Cerebellar cortex (tissue), 1 donor: ENCODE results near the gene ZBTB48.
"Not testable (repeated sequence)": the region's sequence is repeated elsewhere in the genome, so short reads cannot be mapped to it uniquely, and the experiment has no call there.

ENCODE experiments used
- DNase-seq: peaks from one replicate; pipeline ENCODE4 v3.0.0-alpha.2; 2015; ENCODE audit warnings: low spot score

Gene ZBTB48

GRCh38 chr1:6591222-6591621 lies 11.4 kb downstream of the ZBTB48 start:
- no peak for DNase-seq

DNA sequence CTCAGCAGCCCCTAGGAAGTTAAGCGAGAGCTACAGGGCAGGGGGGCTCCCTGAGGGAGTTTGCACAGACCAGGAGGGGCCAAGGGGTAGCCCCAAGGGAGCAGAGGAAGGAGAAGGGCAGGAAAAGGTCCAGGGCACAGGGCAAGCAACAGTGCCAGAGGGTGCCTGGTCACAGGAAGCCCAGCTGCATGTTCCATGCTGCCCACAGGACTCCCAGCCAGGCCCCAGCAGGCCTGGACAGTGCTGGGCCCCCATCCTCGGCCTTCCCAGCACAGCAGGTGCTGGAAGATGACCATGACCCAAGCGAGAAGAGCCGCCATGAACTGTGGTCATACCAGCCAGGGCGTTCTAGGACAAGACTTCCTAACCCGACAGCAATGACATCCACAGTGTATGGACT lies 11.8 kb downstream of the ZBTB48 start:
- no peak for DNase-seq

DNA sequence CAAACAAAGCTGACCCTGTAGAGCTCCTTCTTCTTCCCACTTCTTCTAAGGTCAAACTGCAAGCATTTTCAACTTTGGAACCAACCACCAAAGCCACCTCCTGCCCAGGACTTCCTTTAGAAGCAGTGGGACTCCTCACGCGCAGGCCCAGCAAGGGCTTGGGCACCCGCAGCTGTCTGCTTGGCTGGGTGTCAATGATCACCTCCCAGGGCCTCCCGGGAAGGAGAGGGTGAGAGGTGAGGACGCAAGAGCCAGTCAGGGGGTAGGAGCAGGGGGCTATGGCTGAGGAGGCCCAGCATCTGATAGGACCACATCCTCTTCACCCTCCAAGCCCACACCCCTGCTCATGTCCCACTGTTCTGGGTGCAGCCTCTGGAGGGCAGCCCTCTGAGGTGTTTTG lies 12.6 kb downstream of the ZBTB48 start:
- DNase-seq: no peak

GRCh38 chr1:6592865-6593593 lies 13.2 kb downstream of the ZBTB48 start:
- no peak for DNase-seq

DNA sequence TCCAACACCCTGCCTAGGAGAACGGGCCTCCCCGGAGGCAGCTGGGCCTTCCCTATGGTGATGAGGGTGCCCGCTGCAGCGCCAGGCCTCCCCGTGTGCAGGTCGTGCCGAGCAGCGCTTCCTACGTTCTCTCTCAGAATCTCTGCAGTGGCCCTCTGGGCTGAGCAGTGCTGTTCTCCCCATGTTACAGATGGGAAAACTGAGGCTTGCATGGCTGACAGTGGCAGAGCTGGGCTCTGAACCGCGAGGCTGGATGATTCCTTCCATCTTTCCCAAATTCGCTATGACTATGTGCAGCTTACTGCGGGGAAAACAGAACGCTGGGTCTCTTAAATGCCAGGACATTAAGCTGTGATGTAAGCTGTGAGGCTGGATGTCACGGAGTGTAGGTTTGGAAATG lies 14.0 kb downstream of the ZBTB48 start:
- DNase-seq: no peak

DNA sequence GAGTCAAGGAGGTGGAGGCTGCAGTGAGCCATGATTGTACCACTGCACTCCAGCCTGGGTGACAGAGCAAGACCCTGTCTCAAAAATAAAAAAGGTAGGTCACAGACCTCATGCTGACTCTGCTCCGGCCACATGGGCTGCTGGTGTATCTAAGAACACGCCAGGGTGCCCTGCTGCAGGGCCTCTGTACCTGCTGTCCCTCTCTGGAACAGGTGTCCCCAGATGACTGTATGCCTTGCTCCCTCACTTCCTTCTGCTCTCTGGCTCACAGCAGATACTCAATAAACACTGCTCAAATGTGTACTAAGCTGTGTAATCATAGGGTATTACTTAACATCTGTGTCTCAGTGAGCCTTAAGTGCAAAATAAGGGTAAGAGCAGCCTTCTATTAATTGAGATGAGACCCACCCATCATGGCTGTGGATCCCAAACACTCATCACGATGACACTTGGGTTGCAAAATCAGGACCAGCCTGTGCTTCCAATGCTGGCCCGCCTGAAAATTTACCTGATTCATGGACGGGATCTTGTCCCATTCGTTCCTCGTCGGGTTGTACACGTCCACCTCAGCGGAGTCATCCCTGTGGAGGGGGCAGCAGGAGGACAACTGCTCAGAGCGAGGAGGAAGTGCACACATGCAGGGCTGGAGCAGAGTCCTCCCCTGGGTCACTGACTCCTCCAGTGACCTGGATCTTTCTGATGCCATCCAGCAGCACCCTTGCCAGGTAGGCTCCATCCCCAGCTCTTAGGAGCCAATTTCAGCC lies 15.4 kb downstream of the ZBTB48 start:
- DNase-seq: no peak

GRCh38 chr1:6596351-6596750 lies 16.6 kb downstream of the ZBTB48 start:
- no peak for DNase-seq

DNA sequence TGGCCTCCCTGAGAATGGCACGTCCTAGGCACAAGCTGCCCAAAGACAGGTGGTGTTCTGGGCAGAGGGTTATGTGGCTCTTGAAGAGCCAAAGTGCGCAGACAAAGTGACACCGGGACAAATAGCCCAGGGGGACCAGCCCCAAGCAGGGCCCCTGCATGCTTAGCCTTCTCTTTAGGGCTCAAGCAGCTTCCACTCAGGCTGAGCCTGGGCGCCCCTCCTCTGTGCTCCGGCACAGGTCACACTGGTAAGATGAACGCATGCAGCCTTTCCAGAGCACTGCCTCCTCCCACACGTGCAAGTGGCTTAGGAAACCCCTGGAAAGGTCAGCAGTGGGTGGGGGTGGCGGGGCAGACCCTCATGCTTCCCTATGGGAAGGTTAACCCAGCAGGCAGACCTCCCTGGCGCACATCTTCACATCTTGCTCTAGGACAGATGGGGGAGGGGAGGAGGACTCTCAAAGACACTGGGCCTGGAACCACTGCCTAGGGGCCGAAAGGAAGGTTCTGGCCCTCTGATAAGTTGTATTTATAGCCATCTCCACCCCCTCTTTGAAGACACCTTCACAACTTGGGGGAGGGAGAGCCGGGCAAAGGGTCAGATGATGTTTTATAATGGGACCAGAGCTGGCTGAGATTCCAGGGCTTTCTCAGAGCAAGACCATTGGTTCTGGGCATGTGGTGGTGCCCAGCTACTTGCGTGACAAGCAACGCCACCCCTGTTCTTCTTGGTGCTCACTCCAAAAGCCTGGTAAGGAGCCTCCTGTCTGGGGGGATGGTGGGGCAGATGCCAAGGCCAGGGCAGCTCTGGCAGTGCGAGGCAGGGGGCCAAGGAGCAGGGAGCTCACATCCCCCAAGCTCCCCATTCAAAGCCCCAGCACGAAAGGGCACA lies 17.3 kb downstream of the ZBTB48 start:
- DNase-seq: no peak

DNA sequence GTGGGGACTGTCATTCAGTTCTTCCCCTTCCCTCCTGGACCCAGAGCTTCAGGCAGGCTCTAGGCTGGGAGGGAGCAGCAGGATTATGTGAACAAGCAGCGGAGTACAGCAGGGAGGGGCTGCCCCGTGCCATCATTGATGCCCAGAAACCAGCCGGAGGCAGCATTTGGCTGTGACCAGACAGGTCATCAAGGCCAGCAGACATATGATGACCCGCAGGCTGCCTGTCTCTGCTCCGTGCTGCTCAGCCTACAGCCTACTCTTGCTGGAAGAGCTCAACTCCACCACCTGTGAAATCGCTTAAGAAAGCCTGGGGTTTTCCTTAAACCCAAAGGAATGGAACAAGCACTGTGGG lies 18.0 kb downstream of the ZBTB48 start:
- no peak for DNase-seq

GRCh38 chr1:6599141-6599975 lies 19.6 kb downstream of the ZBTB48 start:
- DNase-seq: no peak

DNA sequence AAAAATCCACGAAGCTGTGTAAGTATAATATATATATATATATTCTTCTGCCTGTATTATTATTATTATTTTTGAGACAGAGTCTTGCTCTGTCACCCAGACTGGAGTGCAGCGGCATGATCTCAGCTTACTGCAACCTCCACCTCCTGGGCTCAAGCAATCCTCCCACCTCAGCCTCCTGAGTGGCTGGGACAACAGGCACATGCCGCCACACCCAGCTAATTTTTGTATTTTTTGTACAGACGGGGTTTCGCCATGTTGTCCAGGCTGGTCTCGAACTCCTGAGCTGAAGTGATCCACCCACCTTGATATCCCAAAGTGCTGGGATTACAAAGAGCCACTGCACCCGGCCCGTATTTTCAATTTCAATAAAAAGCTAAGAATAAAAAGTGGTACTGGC lies 20.2 kb downstream of the ZBTB48 start:
- not testable (repeated sequence) for DNase-seq

DNA sequence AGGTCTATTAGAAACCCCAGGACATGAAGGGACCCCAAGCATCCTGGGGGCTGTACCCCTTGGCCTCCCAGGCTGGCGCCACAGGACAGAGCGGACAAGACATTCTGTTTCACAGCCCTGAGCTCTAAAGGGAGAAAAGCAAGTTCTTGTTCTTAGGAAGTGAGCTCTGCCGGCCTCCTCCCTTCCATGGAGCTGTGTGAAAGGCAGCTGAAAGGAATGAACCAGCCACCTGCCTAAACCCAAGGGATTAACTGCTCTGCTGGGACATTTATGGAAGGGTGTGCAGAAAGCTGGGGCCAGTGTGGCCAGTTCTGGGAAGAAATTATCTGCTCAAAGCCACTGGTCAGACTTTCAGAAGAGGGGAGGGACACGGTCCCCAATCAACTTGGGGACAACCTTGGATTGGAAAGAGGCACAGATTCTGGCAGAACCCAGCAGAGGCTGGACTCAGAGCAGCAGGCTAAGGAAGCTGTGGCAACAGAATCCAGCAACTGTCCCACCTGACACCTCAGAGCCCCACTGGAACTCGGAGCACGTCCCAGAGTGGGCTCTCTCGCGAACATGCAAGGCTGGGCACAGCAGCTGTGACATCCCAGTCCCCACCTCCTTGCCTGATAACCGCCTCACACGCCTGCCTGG lies 20.7 kb downstream of the ZBTB48 start:
- DNase-seq: no peak

DNA sequence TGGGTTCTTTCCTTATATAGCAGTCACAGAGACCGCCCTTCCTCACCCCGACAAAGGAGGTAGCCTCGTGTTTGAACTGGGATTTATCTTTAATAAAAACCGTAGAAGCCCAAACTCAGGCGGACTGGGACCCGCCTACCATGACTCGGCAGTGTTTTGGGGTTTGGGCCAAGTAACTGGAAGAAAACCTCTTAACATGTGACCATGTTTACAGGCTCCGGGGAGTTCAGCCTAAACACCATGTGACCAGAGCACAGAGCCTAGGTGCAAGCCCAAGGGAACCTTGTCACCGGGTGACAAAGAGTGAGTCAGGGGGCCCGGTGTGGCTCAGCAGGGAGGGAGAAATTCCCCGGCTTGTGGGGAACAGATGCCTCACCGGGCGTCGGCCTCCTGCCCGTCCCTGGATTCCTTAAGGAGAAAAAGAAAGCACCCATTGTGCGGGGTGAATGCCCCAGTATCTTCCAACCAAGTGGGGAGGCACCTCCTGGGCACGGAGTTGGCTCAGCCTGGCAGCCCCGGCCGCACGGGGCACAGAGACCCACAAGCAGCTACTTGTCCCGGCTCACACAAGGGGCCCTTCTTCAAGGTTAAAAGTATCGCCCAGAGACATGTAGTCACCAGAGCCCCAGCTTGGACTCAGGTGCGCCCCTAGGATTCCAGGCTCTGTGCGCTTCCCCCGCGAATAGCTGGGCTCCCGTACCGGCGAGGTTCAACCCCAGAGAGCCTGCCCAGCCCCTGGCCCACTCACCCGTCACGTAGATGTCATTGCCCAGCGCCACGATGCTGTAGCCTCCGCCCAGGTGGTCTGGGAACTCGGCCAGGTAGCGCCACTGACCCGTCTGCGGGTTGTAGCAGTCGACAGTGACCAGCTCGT lies 21.5 kb downstream of the ZBTB48 start:
- peak; percentile 74 for DNase-seq

GRCh38 chr1:6601923-6602668 lies 22.3 kb downstream of the ZBTB48 start:
- no peak for DNase-seq

- DNase-seq: peak; percentile 72
Observed at GRCh38 chr1:6602669-6603237, 23.0 kb downstream of the ZBTB48 start, which contains the start of gene KLHL21. Gene KLHL21, minus strand, starts transcription at chr1:6602869. Its CDS starts 52 bp downstream, at chr1:6602817.

DNA sequence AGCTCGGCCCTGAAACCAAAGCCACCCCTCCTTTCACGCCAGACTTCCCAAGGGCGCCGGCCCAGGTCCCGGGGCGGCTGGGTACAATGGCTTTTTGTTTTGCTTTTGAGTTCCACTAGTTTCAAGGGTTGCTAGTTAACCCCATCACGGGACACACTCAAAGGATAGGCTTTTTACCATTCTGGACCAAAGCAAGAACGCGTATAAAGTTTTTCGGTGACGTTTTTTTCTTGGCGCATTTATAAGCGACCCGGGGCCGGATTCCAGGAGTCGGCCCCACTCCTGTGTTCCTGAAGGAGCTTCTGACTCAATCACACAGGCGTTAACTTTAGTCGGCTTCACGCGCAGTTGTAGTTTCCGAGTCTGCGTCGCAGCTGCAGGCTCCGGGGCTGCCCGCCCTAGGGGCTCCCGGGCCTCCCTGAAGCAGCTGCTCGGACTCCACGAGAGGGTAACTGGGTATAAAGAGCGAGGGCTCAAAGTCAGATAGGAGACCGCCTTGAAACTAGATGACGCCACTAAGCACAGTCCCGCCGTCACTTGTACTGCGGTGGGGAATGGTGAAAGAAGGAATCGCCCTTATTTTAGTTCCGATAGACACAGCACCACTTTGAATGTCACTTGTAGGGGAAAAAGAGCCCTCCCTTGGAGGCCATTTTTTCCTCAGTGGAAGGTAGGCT lies 23.6 kb downstream of the ZBTB48 start:
- peak; percentile 77 for DNase-seq

- peak; percentile 73 for DNase-seq
Observed at GRCh38 chr1:6603915-6604558, 24.2 kb downstream of the ZBTB48 start.
